Measurements from ENCODE around the gene POLG.

The POLG gene

DNA sequence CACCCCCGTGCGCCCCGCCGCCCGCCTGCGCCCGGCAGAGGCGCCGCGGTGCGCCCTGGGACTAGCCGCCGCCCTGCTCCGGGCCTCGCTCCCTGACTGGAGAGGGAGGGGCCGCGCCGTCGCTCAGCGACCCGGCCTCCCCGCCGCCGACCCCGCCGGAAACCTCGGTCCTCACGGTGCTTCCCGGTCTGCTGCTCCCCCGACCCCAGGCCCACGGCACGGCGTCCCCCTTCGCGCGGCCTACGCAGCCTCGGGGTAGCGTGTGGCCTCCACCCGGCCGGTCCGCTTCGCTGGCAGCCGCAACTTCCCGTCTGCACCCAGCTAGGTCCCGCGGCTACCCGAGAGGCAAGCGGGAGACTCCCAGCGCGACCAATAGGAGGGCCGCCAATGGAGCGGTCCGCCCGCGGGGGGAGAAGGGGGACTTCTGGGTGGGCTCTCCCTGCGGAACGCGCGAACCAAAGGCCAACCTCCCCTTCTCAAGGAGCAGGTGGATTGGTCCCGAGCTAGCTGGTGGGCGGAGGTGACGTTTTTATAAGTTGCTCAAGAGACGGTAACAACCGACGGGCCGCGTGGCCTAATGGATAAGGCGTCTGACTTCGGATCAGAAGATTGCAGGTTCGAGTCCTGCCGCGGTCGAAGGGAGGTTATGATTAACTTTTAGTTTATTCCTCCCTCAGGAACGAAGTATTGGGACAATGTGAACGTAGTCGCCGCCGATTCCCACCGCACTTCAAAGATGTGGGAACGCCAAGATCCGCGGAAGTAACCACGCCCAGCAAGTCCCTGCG lies at the start of gene POLG:
Gene POLG, minus strand, starts transcription at position 315 of the 788 bp plus-strand sequence. CDS start 1,070 bp downstream, outside the sequence.
- DNase-seq (ENCODE audit: low read depth in 2 of 2), result peak; percentile 95 to 100

GRCh38 chr15:89384176-89384604 lies 49.6 kb upstream of the POLG start:
- no peak for DNase-seq (ENCODE audit: low read depth in 2 of 2)

DNA sequence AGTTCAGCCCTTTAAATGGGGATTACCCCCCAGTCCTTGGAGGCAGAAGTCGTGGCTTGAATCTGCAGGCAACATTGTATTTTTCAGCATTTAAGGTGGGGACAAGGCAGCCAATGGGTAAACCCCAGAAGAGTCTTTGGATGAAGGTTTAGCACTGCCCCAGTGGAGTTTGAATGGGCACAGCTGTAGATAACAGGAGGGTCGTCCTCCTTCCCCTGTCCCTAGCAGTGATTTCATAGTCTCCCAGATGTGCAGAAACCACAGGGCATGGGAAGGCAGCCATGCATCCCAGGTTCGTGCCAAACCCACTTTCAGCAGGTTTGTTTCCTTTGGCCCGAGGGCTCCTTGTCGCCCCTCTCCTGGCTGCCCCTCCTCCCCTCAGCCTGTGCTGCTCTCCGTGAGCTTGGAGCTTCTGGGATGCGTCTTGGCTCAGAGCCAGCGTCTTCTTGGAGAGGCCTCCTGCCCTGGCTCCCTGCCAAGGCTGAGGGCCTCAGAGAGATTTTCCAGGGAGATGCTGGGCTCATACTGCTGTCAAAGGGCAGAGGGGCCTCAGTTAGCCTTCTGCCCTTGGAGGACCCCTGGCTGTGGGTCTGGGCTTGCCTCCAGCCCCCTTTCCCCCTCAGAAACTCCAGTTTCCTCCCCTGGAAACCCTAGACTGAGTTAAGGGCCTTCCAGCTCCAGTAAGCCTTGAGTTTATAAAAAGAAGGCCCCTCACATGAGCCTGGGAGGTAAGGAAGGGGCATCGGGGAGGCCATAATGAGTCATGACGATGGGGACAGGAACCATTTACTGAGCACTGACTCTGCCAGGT lies 48.9 kb upstream of the POLG start:
- DNase-seq (ENCODE audit: low read depth in 2 of 2), result no peak

GRCh38 chr15:89381888-89382686 lies 47.5 kb upstream of the POLG start:
- no peak for DNase-seq (ENCODE audit: low read depth in 2 of 2)

GRCh38 chr15:89381331-89381730 lies 46.7 kb upstream of the POLG start:
- DNase-seq (ENCODE audit: low read depth in 2 of 2), result no peak

DNA sequence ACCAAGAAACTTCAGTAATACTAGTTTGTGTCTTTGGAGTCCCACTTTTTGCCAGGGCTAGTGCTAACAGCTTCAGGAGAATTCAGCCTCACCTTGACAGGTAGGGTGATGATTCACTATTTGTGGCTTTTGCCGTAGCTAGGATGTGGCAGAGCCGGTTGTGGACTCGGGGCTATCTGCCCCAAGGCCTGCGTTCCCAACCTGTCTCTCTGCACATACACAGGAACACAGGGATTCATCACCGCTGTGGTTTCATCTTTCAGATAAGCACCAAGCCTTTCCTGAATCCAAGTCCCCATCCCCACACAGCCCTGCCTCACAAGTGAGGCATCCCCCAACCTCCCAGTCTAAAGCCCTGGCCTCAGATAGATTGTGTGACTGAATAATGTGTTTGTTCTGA lies 45.2 kb upstream of the POLG start:
- no peak for DNase-seq (ENCODE audit: low read depth in 2 of 2)

DNA sequence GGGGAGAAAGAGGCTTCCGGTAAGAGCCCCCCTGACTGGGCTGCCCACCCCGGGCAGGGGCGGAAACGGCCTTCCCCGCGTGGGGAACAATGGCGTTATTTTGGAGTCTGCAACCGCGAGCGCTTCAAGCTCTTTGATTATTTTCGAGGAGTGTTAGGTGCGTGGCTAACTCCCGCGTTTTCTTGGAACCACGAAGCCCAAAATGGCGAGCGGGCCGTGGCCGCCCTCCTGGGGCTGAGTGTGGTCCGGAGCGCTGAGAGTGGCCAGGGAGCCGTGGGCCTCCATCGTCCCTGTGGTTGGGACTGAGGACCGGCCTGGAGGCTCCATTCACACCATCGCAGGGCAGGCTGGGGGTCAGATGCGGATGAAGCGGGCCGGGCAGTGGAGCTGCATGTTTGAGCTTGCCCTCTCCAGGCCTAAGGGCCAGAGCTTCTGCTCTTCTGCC lies 44.6 kb upstream of the POLG start:
- no peak for DNase-seq (ENCODE audit: low read depth in 2 of 2)

- no peak for DNase-seq (ENCODE audit: low read depth in 2 of 2)
These were observed 43.9 kb upstream of the POLG start for GRCh38 chr15:89378296-89379151.

GRCh38 chr15:89377842-89378295 lies 43.2 kb upstream of the POLG start:
- no peak for DNase-seq (ENCODE audit: low read depth in 2 of 2)

GRCh38 chr15:89377024-89377841 lies 42.6 kb upstream of the POLG start:
- no peak for DNase-seq (ENCODE audit: low read depth in 2 of 2)

DNA sequence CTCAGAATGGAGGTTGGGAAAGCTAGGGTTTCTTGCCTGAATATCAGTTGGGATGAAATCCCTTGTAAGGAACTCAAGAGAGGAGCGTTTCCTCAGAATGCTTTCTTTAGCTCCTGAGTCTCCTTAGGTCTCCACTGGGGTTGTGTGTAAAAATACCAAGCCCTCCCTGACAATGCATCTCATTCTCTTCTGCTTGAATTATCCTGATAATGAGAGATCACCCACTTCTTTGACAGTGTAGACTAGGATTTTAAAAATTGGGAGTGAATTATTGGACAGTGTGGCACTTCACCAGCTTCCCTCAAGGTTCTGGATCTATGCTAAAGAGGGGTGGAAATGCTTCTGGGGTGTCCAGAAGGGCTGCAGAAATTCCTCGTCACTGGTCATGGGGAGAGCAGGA lies 41.8 kb upstream of the POLG start:
- no peak for DNase-seq (ENCODE audit: low read depth in 2 of 2)

- no peak for DNase-seq (ENCODE audit: low read depth in 2 of 2)
These were observed 40.7 kb upstream of the POLG start for GRCh38 chr15:89375093-89376005.

DNA sequence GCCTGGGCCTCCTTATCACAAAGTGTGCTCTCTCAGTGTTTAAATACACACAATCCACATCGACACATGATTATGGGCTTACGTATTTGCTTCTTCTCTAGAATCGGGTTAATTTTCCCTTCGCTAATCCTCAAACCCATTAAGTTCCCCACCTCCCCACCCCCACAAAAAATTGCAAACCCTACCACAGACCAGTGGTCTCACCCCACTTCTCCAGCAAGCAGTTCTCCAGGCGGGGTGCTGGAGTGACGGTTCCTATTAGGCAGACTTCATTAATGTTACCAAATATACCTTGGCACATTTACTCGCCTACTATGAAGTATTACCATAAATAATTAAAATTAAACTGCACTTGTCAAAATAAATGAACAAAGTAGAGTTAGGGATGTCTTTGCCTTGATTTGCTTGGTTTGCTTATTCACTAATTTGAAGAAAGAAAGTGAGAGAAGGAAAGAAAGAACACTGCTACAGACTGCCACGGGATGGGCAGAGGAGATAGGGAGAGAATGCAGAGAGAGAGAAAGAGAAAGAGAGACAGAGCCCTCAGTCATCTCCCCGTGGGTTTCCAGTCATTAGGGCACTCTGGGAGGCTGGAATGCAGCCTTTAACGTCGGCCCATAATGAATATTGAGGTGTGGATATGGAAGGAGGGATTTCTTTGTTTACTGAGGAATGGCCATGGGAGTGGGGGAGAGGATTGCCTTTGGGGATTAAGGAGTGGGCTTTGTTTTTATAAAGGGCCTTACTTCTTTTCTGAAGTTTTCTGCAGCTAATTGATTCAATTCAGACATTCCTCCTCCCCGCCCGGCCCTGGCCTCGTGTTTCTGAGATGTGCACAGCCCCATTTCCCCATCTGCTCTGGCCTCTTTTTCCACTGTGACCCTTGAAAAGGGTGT lies 39.7 kb upstream of the POLG start:
- no peak for DNase-seq (ENCODE audit: low read depth in 2 of 2)

- no peak for DNase-seq (ENCODE audit: low read depth in 2 of 2)
These were observed 37.7 kb upstream of the POLG start for GRCh38 chr15:89372069-89372935.

DNA sequence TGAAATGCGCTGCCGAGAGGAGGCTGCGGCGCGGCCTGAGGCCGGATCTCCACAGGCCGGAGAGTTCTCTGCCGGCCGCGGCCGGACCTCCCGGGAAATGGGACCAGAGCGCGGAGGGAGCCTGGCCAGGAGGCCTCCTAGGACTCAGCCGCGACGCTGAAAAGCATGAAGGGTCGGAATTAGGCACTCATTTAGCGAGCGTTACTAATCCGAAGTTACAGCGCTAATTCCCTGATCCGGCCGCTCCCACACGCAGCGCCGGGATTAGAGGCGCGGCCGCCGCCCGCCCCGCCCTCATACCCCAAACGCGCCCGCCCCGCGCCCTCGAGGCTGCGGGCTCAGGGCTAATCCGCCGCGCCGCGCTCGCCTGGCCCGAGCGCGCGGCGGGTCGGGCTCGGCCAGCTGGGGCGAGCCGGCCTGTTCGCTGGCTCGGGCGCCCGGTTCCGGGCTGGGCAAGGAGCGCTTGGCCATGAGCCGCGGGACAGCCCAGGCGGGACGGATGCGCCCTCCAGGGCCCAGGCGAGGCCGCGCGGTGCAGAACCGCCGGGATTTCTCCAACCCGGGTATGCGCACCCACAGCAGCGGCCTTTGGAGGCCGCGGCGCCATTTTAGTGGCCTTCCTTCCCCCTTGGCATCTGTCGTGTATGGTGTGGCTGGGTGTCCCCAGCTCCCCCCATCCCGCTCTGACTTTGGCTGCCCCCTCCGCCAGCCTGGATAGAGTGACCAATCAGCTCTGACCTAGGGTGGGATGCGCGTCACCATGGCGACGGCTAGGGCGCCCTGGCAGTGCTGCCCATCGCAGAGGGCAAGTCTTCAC lies 36.8 kb upstream of the POLG start:
- no peak for DNase-seq (ENCODE audit: low read depth in 2 of 2)

DNA sequence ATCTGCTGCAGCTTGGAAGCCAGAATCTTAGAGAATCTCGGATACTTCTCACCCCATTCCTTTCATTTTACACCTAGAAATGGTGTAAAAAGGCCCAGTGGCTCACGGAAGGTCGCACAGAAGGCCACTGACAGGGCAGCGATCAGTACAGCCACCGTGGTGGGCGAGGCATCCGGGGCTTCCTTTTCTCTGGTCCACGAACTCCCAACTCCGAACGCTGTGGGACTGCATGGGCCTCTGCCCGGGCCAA lies 36.3 kb upstream of the POLG start:
- DNase-seq (ENCODE audit: low read depth in 2 of 2), result no peak
